A673 (cell line): ENCODE results near the gene MXRA8. TPM values are rescaled to one million over a fixed set of nuclear protein-coding genes. Genes with fewer than 3 reads are reported as not detected.

ENCODE experiments used
- BruUV-seq: library from RNA; stranded (reverse); fragments of 400-500 nt; replicated peaks from 2 replicates; lab custom pipeline; 2021; lab: Mats Ljungman, UMichigan
- CTCF ChIA-PET: fragments of 300-600 bp; sonication (Branson Sonifier 250); formaldehyde crosslinking; loops from one replicate; lab custom pipeline; 2022; ENCODE audit warnings: antibody characterized with exemption; lab: Charles Lee
- POLR2A ChIA-PET: fragments of 300-600 bp; sonication (Branson Sonifier 250); formaldehyde crosslinking; loops from one replicate; lab custom pipeline; 2022; ENCODE audit warnings: antibody characterized with exemption; ENCODE audit not compliant: low non-redundant PET; lab: Charles Lee
- DNase-seq: peaks from one replicate; pipeline ENCODE4 v3.0.0-alpha.2; 2015; ENCODE audit warnings: low spot score
- H3K27ac ChIP-seq: fragments of 200-600 bp; sonication (generic); 2 replicates; pipeline ENCODE4 v1.5.1; 2016; ENCODE audit warnings: mixed run types, low read depth, mild to moderate bottlenecking, mixed read lengths, antibody characterized with exemption, low read length; ENCODE audit not compliant: poor library complexity, severe bottlenecking
- H3K27me3 ChIP-seq: fragments of 200-600 bp; sonication (generic); replicated peaks from 2 replicates; pipeline ENCODE4 v1.6.1; 2017; ENCODE audit warnings: mixed run types, low read depth, mild to moderate bottlenecking, mixed read lengths, antibody characterized with exemption, low read length; ENCODE audit not compliant: insufficient read depth, poor library complexity
- H3K36me3 ChIP-seq: fragments of 200-600 bp; sonication (generic); 2 replicates; pipeline ENCODE4 v1.6.1; 2016; ENCODE audit warnings: mixed run types, mild to moderate bottlenecking, mixed read lengths, antibody characterized with exemption, low read length; ENCODE audit not compliant: insufficient read depth, poor library complexity, severe bottlenecking
- H3K4me1 ChIP-seq: fragments of 200-600 bp; sonication (generic); 2 replicates; pipeline ENCODE4 v1.6.1; 2017; ENCODE audit warnings: mixed run types, mild to moderate bottlenecking, mixed read lengths, antibody characterized with exemption, low read length; ENCODE audit not compliant: insufficient read depth, poor library complexity, severe bottlenecking
- H3K4me3 ChIP-seq: fragments of 200-600 bp; sonication (generic); 2 replicates; pipeline ENCODE4 v1.5.1; 2016; ENCODE audit warnings: low read depth, mixed run types, mild to moderate bottlenecking, mixed read lengths, low read length; ENCODE audit not compliant: poor library complexity, severe bottlenecking
- H3K9me3 ChIP-seq: fragments of 200-600 bp; sonication (generic); 2 replicates; pipeline ENCODE4 v1.6.1; 2016; ENCODE audit warnings: mixed run types, low read depth, mild to moderate bottlenecking, mixed read lengths, antibody characterized with exemption, low read length; ENCODE audit not compliant: poor library complexity, severe bottlenecking
- EZH2 ChIP-seq: fragments of 200-600 bp; sonication (generic); IDR thresholded peaks from 2 replicates; pipeline ENCODE4 v1.6.1; 2017; ENCODE audit warnings: borderline replicate concordance, low read depth, mild to moderate bottlenecking, mixed read lengths, antibody characterized with exemption, low read length; ENCODE audit not compliant: poor library complexity, severe bottlenecking
- intact Hi-C: fragments of 100-400 bp; cut with micrococcal nuclease; formaldehyde crosslinking; loops from one replicate; pipeline ENCODE4 v1.10.0; 2022; ENCODE audit not compliant: unreplicated experiment
- total RNA-seq: library from RNA; stranded (reverse); gene quantifications from 2 replicates; pipeline ENCODE4 v1.2.3, GENCODE V29; 2021
- TF ChIP-seq, protein P1 (sequence below): fragments of 300-800, 200-600 bp; sonication (generic); conservative IDR thresholded peaks from 2 replicates; pipeline ENCODE4 v1.5.1; 2017; ENCODE audit warnings: low read depth, mild to moderate bottlenecking, antibody characterized with exemption, low read length, moderate library complexity, mixed read lengths

The MXRA8 gene
- total RNA-seq, 1 experiment from 2014 or later: 0.73 TPM

DNA sequence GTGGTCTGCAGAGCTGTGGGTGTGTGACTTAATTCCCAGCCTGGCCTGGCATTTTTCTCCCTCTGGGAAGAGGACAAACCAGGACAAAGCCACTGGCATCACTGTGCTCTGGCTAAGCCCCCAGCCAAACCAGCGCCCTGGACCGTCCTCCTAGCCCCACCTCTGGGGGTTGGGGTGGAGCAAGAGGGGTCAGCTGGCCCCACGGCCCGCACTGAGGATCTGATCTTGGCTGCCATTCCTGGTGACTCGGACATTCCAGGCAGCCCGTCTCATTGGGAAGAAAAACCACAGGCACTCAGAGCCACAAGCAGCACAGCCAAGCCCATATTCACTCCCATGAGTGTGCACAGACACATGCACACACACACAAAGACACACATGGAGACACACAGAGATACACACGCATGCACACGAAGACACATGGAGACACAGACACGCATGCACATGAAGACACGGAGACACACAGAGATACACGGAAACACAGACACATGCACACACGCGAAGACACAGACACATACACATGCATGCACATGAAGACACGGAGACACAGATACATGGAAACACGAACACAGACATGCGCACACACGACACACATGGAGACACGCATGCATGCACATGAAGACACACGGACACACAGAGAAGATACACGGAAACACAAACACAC is 2.3 kb upstream of the MXRA8 start:
- no peaks in the 10 kb centered on the region for H3K27me3 ChIP-seq
- no peak for TF ChIP-seq EZH2
- TF ChIP-seq, protein P1, sequence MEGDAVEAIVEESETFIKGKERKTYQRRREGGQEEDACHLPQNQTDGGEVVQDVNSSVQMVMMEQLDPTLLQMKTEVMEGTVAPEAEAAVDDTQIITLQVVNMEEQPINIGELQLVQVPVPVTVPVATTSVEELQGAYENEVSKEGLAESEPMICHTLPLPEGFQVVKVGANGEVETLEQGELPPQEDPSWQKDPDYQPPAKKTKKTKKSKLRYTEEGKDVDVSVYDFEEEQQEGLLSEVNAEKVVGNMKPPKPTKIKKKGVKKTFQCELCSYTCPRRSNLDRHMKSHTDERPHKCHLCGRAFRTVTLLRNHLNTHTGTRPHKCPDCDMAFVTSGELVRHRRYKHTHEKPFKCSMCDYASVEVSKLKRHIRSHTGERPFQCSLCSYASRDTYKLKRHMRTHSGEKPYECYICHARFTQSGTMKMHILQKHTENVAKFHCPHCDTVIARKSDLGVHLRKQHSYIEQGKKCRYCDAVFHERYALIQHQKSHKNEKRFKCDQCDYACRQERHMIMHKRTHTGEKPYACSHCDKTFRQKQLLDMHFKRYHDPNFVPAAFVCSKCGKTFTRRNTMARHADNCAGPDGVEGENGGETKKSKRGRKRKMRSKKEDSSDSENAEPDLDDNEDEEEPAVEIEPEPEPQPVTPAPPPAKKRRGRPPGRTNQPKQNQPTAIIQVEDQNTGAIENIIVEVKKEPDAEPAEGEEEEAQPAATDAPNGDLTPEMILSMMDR: no peak
- H3K9me3 ChIP-seq: no peaks in the 10 kb centered on the region
- CTCF ChIA-PET: no interaction called here
- intact Hi-C loops: no loop called here
- no peaks in the 10 kb centered on the region for H3K36me3 ChIP-seq
- H3K4me3 ChIP-seq: no peak overlapping the region
- no peaks in the 10 kb centered on the region for H3K4me1 ChIP-seq
- no peak overlapping the region for H3K27ac ChIP-seq
- no peak for DNase-seq
- no TSS peak for BruUV-seq
- POLR2A ChIA-PET: no interaction called here

DNA sequence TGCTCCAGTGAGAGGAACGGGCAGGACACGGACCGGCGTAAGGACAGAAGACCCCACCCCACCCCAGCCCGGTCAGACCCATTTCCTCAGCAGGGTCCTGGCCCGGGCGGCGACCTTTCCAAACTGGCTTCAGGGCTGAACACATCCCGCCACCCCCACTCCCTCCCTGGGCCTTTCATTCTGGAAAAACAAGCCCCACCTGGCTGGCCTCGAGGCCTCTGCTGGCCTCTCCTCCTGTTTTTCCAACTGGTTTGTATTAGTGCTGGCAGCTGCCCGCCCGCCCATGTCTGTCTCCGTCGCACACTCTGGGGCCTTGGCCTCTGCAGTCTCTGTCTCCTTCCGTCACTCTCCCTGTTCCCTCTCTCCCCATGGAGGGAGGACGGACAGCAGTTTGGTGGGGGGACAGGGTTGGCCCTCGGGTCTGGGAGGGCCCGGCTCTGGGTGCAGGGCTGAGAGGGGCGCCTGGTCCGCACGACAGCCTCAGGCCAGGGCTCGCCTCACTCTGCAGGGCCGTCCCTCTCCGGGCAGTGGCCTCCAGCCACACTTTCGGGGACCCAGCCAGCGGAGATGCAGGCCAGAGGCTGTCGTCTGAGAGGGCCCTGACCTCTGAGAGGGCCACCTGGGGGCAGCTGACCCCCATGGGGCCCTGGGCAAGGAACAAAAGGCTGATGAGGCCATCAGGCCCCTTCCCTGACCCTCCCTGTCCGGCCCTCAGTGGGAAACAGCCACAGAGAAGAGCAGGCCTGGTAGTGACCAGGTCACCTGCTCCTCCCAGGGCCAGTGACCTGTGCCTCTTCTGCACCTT is 1.5 kb upstream of the MXRA8 start:
- Histone ChIP-seq H3K4me3 (no peak overlapping the region), H3K4me1 (no peaks in the 10 kb centered on the region), H3K9me3 (no peaks in the 10 kb centered on the region), H3K27ac (no peak overlapping the region), H3K27me3 (no peaks in the 10 kb centered on the region), H3K36me3 (no peaks in the 10 kb centered on the region)
- BruUV-seq: no TSS peak
- ChIA-PET POLR2A (no interaction called here), CTCF (no interaction called here)
- intact Hi-C loops: no loop called here
- DNase-seq: no peak
- TF ChIP-seq EZH2: no peak
- TF ChIP-seq, protein P1: no peak

DNA sequence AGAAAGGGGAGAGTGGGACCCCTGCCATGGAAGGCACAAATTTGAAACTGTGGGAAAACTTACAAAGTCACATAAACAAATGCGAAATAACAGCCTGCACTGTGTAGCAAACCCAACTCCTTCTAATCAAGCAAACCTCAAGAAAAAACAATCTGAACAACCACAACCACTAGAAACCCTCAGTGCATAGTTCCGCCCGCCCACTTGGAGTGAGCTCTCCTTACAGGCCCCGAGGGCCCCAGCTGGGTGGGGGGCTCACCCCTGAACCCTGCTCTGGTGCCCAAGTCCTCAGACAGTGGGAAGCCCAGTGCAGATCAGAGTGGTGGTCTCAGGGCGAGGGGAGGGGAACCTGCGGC is 931 bp upstream of the MXRA8 start:
- no peak overlapping the region for H3K4me3 ChIP-seq
- intact Hi-C loops: no loop called here

More for the DNA sequence above, 931 bp upstream of the MXRA8 start:
- Histone ChIP-seq H3K4me1 (no peaks in the 10 kb centered on the region), H3K27me3 (peaks cover 1% of the 10 kb centered on the region), H3K9me3 (no peaks in the 10 kb centered on the region), H3K27ac (no peak overlapping the region), H3K36me3 (no peaks in the 10 kb centered on the region)
- TF ChIP-seq, protein P1: no peak
- TF ChIP-seq EZH2: no peak
- no TSS peak for BruUV-seq
- ChIA-PET CTCF (no interaction called here), POLR2A (no interaction called here)
- no peak for DNase-seq
